HG03457 (cell line): ENCODE measurements around the gene MOB3A.

ENCODE experiments used
- ATAC-seq: cut with Tn5 transposase; IDR thresholded peaks from one replicate; pipeline ENCODE4 v1.9.1; 2021; ENCODE audit warnings: moderate number of reproducible peaks; ENCODE audit not compliant: unreplicated experiment

MOB3A gene

GRCh38 chr19:2126879-2127518 is 30.9 kb upstream of the MOB3A start:
- ATAC-seq, result no peak

GRCh38 chr19:2123682-2124387 is 27.7 kb upstream of the MOB3A start:
- ATAC-seq, result no peak

- ATAC-seq, result no peak
These were observed 26.9 kb upstream of the MOB3A start for GRCh38 chr19:2122982-2123381.

- ATAC-seq, result no peak
These were observed 26.1 kb upstream of the MOB3A start for GRCh38 chr19:2122251-2122650.

GRCh38 chr19:2121416-2122051 is 25.4 kb upstream of the MOB3A start:
- ATAC-seq, result no peak

GRCh38 chr19:2120821-2121220 is 24.7 kb upstream of the MOB3A start:
- ATAC-seq, result no peak

GRCh38 chr19:2119921-2120785 is 24.0 kb upstream of the MOB3A start:
- ATAC-seq, result no peak

GRCh38 chr19:2118438-2118837 is 22.3 kb upstream of the MOB3A start:
- ATAC-seq, result no peak

- no peak for ATAC-seq
These were observed 21.3 kb upstream of the MOB3A start for GRCh38 chr19:2117215-2117960.

- ATAC-seq, result no peak
These were observed 20.4 kb upstream of the MOB3A start for GRCh38 chr19:2116507-2116906.

GRCh38 chr19:2115911-2116426 is 19.8 kb upstream of the MOB3A start:
- no peak for ATAC-seq

GRCh38 chr19:2115324-2115723 is 19.2 kb upstream of the MOB3A start:
- ATAC-seq, result no peak

GRCh38 chr19:2114821-2115220 is 18.7 kb upstream of the MOB3A start:
- ATAC-seq, result no peak

- ATAC-seq, result no peak
These were observed 18.1 kb upstream of the MOB3A start for GRCh38 chr19:2114218-2114617.

- no peak for ATAC-seq
These were observed 17.5 kb upstream of the MOB3A start for GRCh38 chr19:2113439-2114211.

- ATAC-seq, result no peak
These were observed 16.6 kb upstream of the MOB3A start for GRCh38 chr19:2112516-2113320.

GRCh38 chr19:2111886-2112285 is 15.8 kb upstream of the MOB3A start:
- no peak for ATAC-seq

GRCh38 chr19:2111425-2111824 is 15.3 kb upstream of the MOB3A start:
- ATAC-seq, result no peak

GRCh38 chr19:2110822-2111221 is 14.7 kb upstream of the MOB3A start:
- no peak for ATAC-seq
